EL (cell line): ENCODE data around the gene KRT84.
"Not testable (repeated sequence)": the region's sequence is repeated elsewhere in the genome, so short reads cannot be mapped to it uniquely, and the experiment has no call there.

Experiments used
- DNase-seq: peaks from one replicate; pipeline ENCODE4 v3.0.0-alpha.2; 2016

Gene KRT84

DNA sequence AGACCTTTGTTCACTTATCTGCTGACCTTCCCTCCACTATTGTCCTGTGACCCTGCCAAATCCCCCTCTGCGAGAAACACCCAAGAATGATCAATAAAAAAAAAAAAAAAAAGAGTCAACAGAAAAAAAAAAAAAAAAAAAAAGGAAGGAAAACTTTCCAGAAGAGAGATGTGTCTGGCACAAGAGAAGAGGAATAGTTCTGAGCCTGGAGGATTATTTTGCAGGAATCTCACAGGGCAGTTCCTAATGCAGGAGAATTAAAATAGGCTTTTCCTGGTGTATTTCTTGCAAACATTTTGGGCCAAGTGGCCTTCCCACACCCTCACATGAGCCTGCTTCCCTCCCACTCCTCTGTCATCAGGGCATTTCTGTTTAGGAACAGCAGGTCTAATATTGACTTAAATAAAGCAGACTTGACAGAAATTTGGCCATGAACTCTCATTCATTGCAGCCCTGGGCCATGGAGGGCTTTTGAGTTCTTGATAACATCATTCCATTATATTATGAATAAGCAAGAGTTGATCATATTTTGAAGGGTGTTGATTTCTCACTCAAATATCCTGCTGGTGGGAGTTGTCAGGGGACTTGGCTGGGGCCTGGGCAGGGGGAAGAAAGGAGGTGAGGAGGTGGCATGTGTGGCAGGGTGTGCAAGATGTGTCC, 25.3 kb upstream of the KRT84 start:
- not testable (repeated sequence) for DNase-seq

DNA sequence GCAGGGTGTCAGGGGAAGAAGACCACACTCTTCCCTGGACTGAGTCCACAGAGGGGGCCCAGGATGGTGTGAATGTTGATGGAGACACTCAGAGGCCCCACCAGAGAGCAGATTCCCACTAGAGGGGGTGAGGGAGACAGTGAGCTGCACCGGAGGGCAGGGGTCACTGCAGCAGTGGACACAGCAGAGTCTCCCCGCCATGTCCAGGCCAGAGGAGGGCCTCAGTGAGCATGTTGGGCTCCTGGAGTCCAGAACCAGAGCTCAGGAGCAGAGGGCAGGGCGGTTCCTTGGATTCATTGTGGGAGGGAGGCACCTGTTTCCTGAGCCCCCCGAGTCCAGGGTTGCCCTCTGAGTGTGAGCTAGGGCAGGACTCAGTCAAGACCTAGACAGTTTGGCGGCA, 22.5 kb upstream of the KRT84 start:
- DNase-seq, result no peak

DNA sequence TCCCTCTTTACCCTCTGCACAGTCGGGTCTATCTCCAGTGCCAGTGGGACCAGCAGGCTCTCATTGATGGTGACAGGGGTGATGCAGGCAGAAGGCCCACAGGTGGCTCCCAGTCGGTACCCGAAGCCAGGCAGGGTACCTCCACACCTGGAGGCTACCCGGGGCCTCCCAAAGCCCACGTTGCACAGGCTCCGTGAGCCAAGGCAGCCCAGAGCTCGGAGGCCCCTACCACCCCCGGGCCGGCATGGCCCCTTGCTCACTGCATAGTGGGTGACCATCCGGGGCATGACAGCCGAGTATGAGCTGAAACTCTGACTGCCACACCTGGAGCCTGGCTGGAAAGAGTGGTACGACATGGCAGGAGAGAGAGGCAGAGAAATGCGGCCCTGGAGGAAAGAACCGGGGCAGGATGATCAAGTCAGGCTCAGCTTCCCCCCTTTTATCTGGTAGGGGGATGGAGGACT, 20.5 kb upstream of the KRT84 start, which contains the start of gene KRT82:
Gene KRT82 (minus strand): TSS at position 414 of the 464 bp plus-strand sequence. CDS start 58 bp downstream, at position 356.
- no peak for DNase-seq

DNA sequence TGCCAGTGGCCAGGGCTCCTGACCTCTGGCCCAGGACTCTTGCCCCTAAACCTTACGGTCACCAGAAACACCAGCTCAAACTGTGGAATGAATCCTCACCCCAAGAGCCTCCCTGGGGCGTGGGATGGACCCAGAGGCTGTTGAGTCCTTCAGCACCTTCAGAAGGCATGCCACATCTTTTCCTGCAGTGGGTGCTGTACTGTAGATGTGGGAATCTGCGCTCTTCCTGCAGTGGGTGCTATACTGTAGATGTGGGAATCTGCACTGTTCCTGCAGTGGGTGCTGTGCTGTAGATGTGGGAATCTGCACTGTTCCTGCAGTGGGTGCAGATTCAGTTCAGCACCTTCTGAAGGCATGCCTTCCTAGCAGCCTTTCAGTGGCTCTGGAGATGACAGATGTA, 19.5 kb upstream of the KRT84 start:
- no peak for DNase-seq

DNA sequence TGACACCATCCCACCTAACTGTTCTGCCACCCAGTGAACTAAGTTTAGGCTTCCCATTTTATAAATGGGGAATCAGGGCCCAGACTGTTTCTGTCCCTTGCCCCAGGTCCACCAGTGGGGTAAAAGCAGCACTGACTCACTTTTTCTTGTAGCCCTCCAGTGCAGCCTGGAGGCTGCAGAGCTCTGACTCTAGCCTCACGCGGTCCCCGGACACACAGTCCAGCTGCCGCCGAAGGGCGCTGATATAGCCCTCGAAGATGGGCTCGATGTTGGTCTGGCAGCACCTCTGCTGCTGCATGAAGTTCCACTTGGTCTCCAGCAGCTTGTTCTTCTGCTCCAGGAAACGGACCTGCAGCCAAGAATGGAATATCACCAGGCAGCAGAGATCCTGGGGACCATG, 18.1 kb upstream of the KRT84 start:
- DNase-seq, result no peak

DNA sequence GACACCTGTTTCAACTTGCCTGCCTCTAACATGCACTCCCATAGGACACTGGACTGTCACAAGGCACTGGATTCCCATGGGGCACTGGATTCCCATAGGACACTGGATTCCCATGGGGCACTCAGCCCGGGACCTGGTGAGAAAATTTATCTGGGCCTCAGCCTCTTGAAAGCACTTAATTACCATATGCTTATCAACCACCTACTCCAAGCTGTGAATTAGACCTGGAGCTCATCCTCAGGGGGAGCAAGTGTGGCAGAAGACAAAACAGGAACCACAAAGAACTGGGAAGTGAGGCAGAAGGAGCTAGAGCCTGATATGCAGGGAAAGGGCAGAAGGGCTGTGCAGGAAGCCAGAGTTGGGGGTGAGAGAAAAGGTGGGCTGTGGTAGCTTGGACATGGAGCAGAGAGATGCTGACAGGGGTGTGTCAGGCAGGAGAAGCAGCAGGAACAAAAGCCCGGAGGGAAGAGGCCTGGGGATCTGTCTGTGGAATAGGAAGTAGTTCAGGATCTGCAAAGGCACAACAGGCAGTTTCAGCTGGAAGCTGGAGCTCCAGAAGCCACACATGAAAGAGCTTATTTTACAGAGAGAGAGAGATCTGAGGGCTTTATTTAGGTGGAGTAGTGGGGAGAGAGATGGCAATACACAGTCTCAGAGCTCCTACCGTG, 17.6 kb upstream of the KRT84 start:
- no peak for DNase-seq

DNA sequence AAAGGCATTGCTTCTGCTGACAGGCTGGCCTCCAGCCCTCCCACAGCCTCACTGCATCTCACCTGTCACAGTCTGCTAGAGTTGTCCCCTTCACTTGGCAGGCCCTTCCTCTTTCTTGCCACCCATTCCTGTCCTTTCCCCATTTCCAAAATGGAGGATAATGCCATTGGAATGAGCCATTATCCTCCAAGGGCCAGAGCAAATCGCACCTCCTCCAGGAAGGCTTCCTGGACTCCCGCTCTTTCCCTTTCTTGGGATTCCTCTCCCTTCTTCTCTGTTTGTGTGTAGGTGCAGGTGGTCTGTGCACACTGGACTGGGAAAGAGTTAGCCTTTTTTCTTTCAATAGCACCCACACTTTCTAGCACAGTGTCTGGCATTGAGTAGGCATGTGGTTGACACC, 16.9 kb upstream of the KRT84 start:
- DNase-seq, result no peak

DNA sequence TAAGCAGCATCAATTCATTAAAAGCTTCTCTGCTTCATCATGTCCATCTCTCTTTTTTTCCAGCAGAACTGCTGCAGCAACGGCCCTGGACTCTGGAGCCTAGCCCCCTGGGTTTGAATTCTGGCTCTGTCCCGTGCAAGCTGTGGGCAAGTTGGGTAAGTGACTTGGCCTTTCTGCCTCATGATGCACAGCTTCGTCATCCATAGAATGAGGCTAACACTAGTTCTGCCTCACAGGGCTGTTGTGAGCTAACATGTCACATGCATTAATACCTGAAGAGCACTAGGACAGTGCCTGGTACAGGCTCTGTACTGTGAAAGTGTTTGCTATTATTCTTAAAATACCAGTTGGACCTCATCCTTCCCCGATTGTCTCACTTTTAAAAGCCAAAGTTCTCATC, 16.5 kb upstream of the KRT84 start:
- no peak for DNase-seq

DNA sequence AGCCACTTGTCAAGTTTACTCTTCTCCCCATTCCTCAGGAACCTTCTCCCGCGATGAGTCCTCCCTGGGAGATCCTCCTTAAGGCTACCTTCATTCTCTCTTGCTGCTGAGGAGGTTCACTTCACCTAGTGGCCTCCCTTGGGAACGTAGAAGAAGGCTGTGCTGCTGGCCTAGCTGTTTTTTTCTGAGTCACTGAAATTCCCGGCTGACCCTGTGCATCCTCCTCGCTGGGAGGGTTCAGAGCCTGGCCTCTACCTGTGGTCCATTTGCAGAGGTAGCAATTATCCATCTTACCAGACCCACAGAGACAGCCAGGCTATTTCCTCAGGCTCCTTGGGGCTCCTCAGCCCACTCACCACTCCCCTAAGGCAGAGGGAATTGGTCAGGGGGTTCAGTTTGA, 16.1 kb upstream of the KRT84 start:
- no peak for DNase-seq

DNA sequence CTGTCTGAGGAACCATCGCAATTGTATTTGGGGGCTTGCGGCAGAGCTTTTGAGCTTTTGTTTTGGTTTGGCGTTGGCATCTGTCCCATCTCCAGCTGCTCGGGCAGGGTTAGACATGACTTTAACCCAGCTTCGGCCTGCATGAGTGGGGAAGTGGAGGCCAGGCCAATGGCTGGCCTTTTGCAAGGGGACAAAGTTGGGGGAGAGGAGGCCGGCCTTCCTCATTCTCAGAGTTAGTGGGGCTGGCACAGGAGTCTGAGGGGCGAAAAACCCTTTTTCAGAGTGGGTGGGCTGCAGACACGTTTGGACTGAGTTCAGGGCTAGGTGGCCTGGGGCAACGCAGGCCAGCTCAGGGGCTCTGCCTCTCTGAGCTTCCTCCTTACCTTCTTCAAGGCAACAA, 15.5 kb upstream of the KRT84 start:
- no peak for DNase-seq

DNA sequence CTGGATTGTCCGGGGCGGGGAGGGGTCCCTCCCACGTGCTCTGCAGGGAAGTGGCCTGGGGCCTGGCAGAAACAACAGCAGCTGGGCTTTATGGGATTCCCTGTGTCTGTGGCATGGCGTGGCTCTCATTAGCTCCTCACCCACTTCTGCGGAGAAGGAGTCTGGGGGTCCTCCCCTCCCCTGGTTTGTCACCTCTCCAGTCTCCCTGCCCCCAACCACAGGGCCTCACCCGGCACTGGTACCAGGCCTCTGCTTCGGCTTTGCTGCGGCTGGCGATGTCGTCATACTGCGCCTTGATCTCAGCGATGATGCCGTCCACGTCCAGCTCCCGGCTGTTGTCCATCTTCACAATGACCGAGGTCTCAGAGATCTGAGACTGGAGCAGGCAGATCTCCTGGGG, 14.3 kb upstream of the KRT84 start:
- no peak for DNase-seq

DNA sequence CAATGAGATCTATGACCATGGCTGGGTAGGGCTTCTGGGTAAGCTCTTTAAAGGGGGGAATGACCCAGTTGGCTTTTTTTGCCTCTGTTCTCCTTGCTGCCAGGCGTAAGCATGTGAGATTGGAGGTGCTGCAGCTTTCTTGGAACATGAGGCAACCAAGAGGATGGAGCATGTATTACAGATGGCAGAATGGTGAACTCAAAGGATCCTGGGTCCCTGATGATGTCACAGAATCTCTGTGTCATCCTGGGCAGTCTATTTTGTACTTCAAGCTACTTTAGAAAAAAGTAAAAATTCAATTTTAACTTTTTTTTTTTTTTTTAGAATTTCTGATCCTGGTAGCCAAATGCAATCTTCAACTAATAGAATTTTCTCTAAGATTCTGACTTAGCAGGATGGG, 12.7 kb upstream of the KRT84 start:
- no peak for DNase-seq

DNA sequence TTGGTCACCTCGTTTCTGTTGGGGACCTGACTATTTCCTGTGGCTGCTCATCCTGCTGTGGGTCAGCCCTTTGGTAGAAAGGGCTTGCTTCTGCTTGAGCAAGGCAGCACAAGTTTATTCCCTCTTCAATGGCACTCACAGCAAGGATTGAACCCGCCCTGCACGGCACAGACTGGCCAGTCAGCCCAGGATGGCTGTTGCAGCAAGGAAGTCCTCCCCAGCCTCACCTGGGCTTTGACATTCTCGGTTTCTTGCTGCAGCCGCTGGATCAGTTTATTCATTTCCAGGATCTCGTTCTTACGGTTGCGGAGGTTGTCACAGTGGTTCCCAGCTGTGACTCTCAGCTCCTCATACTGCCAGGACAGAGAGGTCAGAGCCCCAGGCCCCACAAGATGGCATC, 11.2 kb upstream of the KRT84 start:
- DNase-seq, result no peak

DNA sequence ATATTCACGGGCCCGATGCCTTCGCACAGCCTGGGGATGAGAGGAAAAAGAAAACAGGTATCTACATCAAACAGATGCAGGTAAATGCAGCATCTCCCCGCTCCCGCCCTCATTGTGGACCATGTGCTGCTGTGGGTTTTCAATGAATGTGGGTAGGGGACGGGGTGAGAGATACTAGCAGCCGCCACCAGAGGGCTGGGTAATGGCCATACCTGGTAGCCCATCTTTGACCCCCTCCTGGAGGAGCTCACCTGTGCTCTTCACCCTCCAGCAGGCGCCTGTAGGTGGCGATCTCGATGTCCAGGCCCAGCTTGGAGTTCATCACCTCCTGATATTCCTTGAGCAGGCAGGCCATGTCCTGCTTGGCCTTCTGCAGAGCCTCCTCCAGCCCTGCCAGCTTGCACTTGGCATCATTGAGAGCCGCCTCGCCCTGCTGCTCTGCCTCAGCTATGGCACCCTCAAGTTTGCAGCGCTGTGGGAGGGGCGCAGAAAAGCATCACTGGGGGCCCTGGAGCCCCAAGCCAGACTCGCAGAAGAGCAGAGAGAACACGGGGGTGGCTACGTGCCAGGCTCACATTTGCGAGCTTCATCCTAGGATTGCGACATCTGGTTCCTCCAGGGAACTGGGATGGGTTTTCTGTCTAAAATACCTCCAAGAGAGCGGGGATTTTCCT, 10.4 kb upstream of the KRT84 start:
- peak; percentile 43 for DNase-seq

DNA sequence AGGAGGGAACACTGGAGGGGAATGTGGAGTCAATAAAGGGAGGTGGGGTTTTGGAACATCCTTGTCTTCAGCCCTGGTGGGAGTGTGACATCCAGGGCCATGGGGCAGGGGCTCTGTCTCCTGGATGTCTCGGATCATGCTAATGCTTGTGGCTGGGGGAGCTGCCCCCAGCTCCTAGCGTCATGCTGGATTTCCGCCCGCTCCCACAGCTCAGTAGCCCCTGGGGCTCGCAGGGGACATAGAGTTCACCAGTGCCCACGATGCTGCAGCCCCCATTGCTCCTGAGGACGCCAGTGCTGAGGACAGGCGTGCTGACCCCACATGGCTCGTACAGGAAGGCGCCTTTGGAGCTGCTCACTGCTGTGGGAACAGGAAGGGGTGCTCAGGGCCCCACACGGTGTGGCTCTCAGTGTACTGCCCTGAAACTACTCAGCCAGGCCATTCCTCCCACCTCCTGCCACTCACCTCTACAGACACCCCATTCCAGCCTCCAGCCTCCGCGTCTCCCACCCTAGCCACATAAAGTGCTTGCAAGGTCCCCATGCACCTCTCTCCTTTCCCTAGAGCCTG, 9.5 kb upstream of the KRT84 start:
- DNase-seq, result no peak

DNA sequence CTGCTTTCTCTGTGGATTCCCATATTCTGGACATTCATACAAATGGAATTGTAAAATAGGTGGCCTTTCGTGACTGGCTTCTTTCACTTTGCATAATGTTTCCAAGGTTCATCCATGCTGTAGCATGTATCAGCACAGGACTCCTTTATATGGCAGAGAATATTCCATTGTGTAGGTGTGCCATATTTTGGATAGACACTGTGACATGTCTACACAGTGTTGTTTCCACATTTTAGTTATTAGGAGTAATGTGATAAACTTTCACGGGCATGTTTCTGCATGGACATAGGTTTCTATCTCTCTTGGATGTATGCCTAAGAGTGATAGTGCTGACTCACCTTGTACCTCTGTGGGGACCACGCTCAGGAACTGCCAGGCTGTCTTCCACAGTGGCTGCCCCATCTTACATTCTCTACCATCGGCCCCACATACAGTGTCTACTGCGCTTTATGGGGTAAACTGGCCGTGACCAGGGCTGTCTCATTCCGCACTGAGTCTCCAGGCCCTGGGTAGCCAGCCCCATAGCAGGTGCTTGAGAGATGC, 7.1 kb upstream of the KRT84 start:
- DNase-seq, result no peak

DNA sequence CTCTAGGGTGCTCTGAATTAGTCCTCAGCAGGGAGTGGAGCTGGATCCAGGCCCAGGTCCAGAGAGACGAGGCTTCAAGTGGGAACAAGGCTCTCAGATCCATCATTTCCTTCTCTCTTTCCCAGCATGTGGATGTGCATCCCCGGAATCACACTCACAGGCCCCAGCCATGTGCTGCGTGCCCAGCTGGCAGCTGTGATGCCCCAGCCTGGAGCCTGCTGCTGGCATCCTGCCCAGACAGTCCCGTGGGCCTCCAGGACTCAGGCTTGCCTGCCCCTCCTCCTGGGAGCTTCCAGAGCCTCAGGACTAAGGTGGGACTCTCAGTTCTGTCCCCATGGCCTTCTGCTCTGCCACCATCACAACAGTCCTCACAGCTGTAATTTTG, 6.2 kb upstream of the KRT84 start:
- peak; percentile 31 for DNase-seq

DNA sequence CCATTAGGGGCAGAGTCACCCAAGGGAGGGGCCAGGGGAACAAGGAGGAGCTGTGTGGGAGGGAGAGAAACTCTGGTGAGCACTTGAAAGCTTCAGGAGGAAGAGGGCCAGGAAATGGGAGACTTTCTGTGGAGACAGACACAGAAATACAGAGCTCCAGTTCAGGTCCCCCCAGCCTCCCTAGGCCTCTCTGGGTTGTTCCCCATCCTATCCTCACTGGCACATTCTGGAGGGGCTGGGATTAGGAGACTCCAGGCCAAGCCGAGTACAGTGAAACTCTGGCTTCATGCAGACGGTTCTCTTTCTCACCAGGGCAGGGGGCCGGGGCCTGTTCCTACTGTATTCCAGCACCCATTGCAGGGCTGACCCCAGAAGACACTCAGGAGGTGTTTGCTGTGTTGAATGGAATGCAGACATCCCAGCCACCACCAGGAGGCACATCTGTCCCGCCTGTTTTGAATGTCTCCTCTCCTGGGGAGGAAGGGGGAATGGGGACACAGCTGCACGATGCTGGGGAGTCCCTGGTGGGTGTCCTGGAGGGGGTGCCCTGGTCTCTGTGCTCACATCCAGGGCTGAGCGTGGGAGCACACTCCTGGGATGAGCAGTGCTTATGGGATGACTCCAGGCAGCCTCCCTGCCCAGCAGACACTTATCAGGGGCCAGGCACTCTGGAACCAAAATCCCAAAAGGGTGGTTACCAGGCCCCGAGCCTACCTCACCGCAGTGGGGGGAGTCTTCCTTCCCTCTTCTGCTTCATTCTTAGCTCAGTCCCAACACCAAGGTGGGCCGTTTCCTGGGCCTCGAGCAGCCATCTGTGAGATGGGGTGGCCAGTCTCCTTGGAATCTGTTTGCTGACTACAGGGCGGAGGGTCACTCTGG, 5.5 kb upstream of the KRT84 start:
- peak; percentile 37 for DNase-seq

DNA sequence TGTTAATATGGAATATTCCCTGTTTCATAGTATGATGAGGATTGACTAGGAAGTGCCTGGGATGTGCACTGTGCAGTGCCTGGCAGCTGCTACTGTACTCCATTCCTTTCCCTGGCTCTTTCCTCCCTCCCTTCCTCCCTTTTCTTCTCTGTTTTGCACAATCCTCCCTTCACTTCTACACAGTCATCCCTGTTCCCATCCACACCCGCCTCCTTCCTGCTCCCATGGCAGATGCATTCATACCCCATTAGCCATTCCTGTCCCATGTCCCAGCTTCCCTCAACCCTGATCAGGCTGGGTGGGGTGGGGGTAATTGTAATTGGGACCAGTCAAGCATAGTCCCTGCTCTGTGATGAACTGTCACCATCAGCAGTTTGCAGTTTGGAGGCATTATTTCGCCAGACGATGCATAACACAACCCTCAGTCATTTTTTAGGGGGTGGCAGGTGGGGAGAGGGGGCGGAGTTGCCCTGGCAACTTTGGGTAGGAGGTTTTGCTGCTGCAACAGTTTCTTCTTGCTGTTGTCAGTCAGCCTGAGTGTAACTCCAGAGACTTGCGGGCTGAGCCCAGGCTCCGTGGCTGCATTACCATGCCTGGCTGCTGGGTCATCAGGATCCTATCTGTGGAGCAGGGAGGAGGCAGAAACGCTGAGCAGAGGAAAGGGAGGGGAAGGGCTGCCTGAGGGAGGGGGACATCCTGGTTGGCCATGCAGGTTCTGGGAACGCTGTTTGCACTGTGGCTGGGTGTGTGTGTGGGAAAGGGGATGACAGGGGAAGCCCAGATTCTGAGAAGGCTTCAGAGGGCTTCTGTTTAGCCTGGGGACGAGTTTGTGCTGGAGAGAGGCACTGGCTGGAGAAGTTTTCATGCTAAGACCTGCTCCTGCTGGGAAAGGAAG, 4.1 kb upstream of the KRT84 start:
- no peak for DNase-seq

DNA sequence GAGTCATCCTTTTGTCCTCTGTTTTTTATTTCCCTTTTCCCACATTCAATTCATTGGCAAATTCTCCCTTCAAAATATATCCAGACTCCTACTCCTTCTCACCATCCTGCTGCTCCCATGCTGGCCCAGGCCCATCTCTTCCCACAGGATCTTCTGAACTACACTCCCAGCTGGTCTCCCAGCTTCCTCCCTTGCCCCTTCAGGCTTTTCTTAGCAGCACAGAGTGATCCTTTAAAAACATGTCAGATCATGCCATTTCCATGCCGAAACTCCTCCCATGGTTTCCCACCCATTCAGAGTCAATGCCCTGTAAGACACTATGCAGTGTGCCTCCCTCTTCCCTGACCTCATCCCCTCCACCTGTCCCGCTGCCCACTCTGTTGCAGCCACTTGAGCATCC, 2.4 kb upstream of the KRT84 start:
- DNase-seq, result no peak

DNA sequence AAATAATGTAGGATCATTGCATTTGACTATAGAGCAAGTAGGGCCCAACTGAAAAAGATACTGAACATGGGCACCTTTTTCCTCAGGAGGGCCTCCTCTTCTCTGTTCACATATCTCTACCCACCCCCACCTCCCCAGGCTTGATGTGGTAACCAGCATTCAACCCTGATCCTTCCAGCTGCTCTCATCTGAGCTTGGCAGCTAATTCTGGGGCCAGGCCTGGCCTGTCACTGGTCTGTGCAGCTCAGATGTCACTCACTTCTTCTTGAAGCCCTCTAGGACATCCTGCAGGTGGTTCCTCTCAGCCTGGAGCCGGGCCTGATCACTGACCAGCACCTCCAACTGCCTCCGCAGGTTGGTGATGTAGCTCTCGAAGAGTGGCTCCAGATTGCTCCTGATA, 2.1 kb downstream of the KRT84 start:
- DNase-seq, result no peak

DNA sequence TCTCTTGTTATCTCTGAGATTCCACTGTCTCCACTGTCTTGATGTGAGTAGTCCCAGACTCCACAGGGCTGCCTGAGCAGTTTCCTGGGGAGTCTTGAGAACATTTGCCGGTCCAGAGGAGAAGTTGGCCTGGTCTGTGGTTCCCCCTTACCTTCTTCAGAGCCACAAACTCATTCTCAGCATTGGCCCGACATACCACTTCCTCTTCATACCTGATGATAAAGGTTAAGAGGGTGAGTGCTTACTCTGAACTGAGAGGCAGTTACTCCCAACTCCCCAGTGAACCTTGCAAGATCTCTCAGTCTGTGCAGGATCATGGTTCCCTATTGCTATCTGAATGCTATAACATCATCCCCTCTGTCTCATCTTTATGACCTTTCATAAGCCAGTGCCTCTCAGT, 2.6 kb downstream of the KRT84 start:
- no peak for DNase-seq
